GM18508 (cell line): ENCODE measurements around the gene ZNF740.

Experiments
- ATAC-seq: cut with Tn5 transposase; IDR thresholded peaks from one replicate; pipeline ENCODE4 v1.9.1; 2021; ENCODE audit warnings: moderate number of reproducible peaks; ENCODE audit not compliant: insufficient read depth, unreplicated experiment

The ZNF740 gene

GRCh38 chr12:53211476-53212381 is 31.2 kb downstream of the ZNF740 start:
- no peak for ATAC-seq

- no peak for ATAC-seq
Observed at GRCh38 chr12:53212931-53213330, 32.4 kb downstream of the ZNF740 start.

DNA sequence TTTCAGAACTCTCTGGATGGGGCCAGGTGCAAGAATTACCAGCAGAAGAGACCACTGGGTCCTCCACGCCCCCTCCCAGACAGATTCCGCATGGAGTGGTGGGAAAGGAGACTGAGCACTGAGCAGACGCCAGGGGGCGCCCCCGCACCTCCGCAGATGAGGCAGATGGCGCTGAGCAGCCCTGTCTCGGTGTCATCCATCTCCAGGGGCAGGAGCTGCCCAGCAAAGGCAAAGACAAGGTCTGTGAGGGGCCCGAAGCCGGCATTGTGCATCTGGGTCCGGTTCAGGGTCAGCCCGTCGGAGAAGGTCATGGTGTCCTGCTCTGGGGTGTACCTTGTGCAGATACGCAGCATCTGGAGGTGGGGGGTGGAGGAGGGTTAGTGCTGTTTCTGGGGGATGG is 32.8 kb downstream of the ZNF740 start:
- ATAC-seq = no peak

DNA sequence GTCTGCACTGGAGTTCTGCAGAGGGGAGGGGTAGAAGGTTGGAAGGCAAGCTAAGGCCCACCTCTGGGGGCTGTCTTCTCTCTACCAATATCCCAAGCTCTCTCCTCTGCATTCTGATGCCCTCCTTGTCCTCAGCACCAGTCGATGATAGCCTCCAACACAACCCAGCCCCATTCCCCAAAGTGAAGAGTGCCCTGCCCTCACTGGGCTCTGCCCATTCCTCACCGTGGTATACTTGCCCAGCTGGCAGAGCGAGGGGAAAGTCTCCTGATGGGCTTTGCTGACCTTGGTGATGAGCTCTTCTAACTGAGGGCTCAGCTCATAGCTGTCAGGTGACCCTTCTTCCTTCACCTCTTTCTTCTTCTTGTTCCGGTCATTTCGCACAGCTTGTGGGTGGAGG is 33.7 kb downstream of the ZNF740 start:
- no peak for ATAC-seq

- no peak for ATAC-seq
Observed at GRCh38 chr12:53214687-53215455, 34.3 kb downstream of the ZNF740 start.

GRCh38 chr12:53215497-53215896 is 35.0 kb downstream of the ZNF740 start:
- ATAC-seq = no peak

DNA sequence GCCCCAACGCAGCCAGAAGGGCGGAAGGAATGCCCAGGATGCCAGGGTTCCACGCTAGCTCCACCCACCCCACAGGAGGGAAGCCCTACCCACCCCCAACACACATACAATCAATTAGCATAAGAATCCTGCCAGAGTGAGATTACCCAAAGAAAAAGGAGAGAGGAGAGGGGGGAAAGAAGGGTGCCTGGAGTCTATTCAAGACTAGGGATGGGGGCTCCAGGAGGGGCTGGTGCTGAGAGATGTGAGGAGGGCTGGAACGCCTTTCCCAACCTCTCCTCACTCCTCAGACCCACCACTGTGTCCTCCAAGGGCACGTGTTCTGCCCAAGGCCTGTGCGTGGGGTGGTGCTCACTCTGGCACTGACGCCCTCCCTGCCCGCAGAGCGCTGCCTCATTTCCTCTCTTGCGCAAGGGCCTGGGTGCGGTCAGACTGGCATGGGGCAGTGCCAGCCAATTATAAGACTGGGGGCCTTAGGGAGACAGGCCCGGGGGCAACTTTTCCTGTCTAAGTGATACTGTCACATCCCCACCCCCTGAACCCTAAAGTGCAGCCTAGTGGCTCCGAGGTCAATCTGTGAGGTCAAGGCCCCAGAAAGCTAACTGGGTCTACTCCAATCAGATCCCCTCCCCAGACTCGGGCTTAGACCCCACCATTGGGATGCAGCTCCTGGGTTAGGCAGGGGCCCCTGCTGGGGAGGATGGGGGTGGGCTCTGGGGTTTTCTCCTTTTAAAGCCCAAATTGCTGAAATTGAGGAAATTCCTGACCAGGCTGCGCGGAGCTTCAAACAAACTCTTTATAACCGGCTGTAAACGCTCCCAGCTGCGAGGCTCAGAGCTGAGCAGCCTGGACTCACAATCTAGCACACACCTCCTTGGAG is 36.8 kb downstream of the ZNF740 start:
- no peak for ATAC-seq

DNA sequence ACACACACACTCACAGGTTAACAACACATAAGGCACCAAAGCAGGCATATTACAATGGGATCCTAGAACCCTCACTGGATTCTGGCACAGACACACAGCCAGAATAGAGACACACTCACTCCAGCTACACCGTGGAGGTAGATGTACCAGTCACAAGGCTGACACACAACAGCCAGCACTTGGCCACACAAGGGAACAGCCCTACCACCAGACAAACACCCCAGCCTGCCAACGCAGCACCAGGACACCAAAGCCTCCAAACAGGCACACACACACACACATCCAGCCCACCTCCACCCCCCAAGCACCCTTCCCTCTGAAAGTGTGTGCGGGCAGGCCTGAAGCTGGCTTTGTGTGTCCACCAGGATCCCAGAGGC is 37.4 kb downstream of the ZNF740 start:
- no peak for ATAC-seq

DNA sequence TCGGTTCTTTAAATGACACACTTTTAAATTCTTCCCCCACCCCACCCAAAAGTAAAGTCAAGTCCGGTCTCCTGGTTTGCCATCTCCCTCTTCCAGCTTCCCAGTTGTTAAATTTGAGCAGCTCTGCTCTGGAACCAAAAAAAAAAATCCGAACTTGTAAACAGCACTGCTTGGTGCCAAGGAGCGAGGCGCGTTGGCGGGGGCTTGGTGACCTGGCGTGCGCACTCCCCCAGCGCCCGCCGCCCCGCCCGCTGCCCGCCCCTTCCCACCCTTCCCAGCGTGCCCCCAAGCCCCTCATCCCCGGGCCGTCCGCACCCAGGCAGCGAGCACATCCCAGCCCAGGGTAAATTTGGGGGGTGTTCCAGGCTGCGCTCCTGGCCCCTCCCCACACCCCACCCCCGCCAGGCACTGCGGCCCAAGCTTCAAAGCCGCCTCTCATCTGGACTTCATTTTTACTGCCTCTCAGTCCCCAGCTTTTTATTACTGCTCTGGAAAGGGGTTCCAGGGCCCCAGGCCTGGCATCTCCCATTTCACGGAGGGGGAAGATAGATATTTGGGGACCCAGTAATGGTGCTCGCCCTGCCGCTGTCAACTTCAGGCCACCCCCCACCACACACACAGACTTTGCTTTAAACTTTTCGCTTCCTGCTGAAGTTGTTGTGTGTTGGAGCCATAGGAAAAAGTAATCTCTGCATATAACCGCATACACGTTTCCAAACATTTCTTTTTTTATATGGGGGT is 38.2 kb downstream of the ZNF740 start:
- no peak for ATAC-seq

- no peak for ATAC-seq
Observed at GRCh38 chr12:53219292-53219955, 38.9 kb downstream of the ZNF740 start.

GRCh38 chr12:53219956-53220693 is 39.6 kb downstream of the ZNF740 start:
- ATAC-seq = no peak

GRCh38 chr12:53220694-53221202 is 40.2 kb downstream of the ZNF740 start:
- no peak for ATAC-seq

DNA sequence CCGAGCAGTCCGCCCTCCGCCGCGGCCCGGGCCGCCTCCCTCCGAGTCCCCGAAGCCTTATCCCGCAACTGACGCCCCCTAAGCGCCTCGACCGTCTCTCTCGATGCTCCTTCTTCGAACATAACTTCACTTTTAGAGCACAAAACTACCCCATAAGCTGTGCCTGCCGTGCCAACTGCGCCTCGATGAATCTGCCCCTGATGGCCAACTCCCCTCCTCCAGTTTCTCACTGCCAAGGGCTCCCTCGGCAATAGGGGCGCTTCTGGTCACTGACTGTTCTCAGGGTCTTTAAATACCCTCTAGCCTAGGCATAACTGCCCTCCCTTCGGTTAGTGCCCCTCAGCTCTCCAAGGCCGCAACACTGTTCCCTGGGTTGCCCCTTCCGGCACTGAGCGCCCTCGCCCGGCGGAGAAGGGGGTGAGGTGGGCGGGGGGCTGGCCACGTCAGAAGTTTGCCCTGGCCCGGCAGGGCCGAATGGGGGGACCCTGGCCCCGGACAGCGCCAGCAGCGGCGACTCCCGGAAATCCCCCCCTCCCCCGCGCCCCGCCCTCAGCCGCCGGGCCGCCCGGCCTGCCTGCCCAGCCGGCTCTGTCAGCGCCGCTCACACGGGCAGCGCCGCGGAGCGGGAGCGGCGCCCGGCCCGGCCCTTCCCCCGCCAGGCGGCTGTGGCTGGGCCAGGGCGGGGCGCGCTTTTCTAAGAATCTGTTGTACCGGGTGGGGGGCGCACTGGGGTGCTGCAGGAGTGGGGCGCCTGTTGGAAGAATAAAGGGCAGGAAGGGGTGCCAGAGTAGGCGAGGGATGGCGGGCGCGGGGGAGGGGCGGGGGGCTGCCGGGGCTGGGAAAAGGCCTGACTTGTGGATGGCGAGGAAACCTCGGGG is 40.9 kb downstream of the ZNF740 start:
- no peak for ATAC-seq

DNA sequence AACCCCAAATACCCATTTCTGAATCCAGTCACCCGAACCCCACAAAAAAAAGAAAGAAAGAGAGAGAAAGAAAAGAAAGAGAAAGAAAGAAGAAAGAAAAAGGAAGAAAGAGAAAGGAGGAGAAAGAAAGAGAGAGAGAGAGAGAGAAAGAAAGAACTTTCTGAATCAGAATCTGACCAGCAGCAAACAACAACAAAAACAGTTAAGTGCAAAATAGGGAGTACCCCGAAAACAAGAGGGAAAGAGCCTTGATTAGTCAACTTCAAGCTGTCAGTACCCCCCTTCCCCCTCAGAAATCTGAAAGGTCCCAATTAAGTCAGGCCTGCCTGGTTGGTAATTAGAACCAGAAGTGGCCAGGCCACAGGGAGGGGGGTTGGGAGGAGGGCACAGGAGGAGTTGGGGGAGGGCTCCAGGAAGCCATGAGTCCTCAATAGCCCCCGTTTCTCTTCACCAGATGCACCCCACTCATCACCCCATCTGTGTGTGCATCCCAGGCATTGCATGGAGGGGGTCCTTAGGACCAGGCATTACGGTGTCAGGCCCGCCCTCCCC is 41.7 kb downstream of the ZNF740 start:
- ATAC-seq = no peak

- no peak for ATAC-seq
Observed at GRCh38 chr12:53222806-53223261, 42.3 kb downstream of the ZNF740 start.

DNA sequence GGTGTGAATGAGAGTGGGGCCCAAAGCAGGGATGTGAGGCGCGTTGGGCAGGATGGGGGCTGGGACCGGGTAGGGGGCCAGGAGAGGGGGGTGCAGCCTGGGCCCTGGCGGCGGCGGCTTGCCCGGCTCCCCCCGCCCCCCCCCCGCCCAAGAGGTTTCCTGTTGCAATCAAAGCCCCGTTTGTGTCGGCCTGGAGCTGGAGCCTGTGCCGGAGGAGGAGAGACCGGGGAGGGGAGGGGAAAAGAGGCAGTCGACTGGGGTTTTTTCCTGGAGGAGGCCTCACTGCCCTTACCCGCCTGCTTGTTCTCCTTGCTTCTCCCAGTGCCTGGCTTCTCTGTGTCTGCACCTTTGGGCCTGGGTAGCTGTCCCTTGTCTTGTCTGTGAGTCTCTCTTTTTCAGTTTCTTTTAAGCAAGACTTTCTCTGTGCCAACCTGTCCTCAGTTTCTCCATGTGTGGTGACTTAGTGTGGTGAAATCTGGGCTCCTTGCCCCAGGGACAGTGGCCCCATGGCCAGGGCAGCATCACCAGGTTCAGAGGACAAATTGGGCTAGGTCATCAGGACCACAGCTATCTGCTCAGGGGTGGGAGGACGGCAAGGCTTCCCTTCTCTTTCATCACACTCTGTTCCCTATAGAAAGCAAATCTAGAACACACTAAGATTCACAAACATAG is 43.0 kb downstream of the ZNF740 start:
- ATAC-seq = no peak
